A673 (cell line): Measurements from ENCODE around the gene TCIRG1. TPM values are rescaled to one million over a fixed set of nuclear protein-coding genes. Genes with fewer than 3 reads are reported as not detected.

Experiments
- BruUV-seq: library from RNA; stranded (reverse); fragments of 400-500 nt; replicated peaks from 2 replicates; lab custom pipeline; 2021; lab: Mats Ljungman, UMichigan
- CTCF ChIA-PET: fragments of 300-600 bp; sonication (Branson Sonifier 250); formaldehyde crosslinking; loops from one replicate; lab custom pipeline; 2022; ENCODE audit warnings: antibody characterized with exemption; lab: Charles Lee
- POLR2A ChIA-PET: fragments of 300-600 bp; sonication (Branson Sonifier 250); formaldehyde crosslinking; loops from one replicate; lab custom pipeline; 2022; ENCODE audit warnings: antibody characterized with exemption; ENCODE audit not compliant: low non-redundant PET; lab: Charles Lee
- DNase-seq: peaks from one replicate; pipeline ENCODE4 v3.0.0-alpha.2; 2015; ENCODE audit warnings: low spot score
- H3K27ac ChIP-seq: fragments of 200-600 bp; sonication (generic); 2 replicates; pipeline ENCODE4 v1.5.1; 2016; ENCODE audit warnings: mixed run types, low read depth, mild to moderate bottlenecking, mixed read lengths, antibody characterized with exemption, low read length; ENCODE audit not compliant: poor library complexity, severe bottlenecking
- H3K27me3 ChIP-seq: fragments of 200-600 bp; sonication (generic); replicated peaks from 2 replicates; pipeline ENCODE4 v1.6.1; 2017; ENCODE audit warnings: mixed run types, low read depth, mild to moderate bottlenecking, mixed read lengths, antibody characterized with exemption, low read length; ENCODE audit not compliant: insufficient read depth, poor library complexity
- H3K36me3 ChIP-seq: fragments of 200-600 bp; sonication (generic); 2 replicates; pipeline ENCODE4 v1.6.1; 2016; ENCODE audit warnings: mixed run types, mild to moderate bottlenecking, mixed read lengths, antibody characterized with exemption, low read length; ENCODE audit not compliant: insufficient read depth, poor library complexity, severe bottlenecking
- H3K4me1 ChIP-seq: fragments of 200-600 bp; sonication (generic); 2 replicates; pipeline ENCODE4 v1.6.1; 2017; ENCODE audit warnings: mixed run types, mild to moderate bottlenecking, mixed read lengths, antibody characterized with exemption, low read length; ENCODE audit not compliant: insufficient read depth, poor library complexity, severe bottlenecking
- H3K4me3 ChIP-seq: fragments of 200-600 bp; sonication (generic); 2 replicates; pipeline ENCODE4 v1.5.1; 2016; ENCODE audit warnings: low read depth, mixed run types, mild to moderate bottlenecking, mixed read lengths, low read length; ENCODE audit not compliant: poor library complexity, severe bottlenecking
- H3K9me3 ChIP-seq: fragments of 200-600 bp; sonication (generic); 2 replicates; pipeline ENCODE4 v1.6.1; 2016; ENCODE audit warnings: mixed run types, low read depth, mild to moderate bottlenecking, mixed read lengths, antibody characterized with exemption, low read length; ENCODE audit not compliant: poor library complexity, severe bottlenecking
- EZH2 ChIP-seq: fragments of 200-600 bp; sonication (generic); IDR thresholded peaks from 2 replicates; pipeline ENCODE4 v1.6.1; 2017; ENCODE audit warnings: borderline replicate concordance, low read depth, mild to moderate bottlenecking, mixed read lengths, antibody characterized with exemption, low read length; ENCODE audit not compliant: poor library complexity, severe bottlenecking
- intact Hi-C: fragments of 100-400 bp; cut with micrococcal nuclease; formaldehyde crosslinking; loops from one replicate; pipeline ENCODE4 v1.10.0; 2022; ENCODE audit not compliant: unreplicated experiment
- total RNA-seq: library from RNA; stranded (reverse); gene quantifications from 2 replicates; pipeline ENCODE4 v1.2.3, GENCODE V29; 2021
- TF ChIP-seq, protein P1 (sequence below): fragments of 300-800, 200-600 bp; sonication (generic); conservative IDR thresholded peaks from 2 replicates; pipeline ENCODE4 v1.5.1; 2017; ENCODE audit warnings: low read depth, mild to moderate bottlenecking, antibody characterized with exemption, low read length, moderate library complexity, mixed read lengths

The TCIRG1 gene
- total RNA-seq, 1 experiment from 2014 or later, result 15.0 TPM

DNA sequence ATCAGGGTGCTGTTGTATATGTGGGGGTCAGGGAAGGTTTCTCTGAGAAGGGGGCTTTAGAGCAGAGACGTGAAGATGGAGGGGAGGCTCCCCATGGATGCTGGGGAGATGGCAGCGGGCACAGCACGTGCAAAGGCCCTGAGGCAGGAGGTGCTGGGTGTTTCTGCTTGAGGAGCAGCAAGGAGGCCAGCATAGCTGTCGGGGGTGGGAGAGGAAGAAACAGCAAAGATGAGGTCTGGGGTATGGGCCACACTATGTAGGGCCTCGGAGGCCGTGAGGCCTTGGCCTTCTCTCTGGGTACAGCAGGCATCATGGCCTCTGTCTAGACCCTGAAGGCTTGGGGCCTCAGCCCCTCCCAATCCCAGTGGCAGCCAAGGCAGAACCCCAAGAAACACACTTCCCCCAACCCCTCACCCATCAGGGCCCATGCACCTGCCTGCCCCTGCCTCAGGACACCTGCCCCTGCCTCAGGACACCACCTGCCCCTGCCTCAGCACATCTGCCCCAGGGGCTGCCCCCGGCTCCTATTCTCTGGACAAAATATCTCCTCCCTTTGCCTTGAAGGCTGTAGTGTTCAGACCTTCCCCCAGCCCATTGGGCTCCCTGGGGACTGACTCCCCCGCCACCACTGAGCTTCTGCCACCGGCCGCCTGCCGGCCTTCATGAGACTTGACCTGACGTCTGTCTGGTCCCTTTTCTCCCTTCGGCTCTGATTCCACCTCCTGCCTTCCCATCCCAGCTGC, 22.5 kb upstream of the TCIRG1 start:
- CTCF ChIA-PET, result no interaction called here
- intact Hi-C loops, result no loop called here
- BruUV-seq, result no TSS peak
- Histone ChIP-seq H3K4me1 (no peaks in the 10 kb centered on the region), H3K4me3 (no peak overlapping the region), H3K27me3 (no peaks in the 10 kb centered on the region), H3K9me3 (no peaks in the 10 kb centered on the region), H3K36me3 (no peaks in the 10 kb centered on the region), H3K27ac (no peak overlapping the region)
- POLR2A ChIA-PET, result no interaction called here
- no peak for TF ChIP-seq EZH2
- TF ChIP-seq, protein P1, sequence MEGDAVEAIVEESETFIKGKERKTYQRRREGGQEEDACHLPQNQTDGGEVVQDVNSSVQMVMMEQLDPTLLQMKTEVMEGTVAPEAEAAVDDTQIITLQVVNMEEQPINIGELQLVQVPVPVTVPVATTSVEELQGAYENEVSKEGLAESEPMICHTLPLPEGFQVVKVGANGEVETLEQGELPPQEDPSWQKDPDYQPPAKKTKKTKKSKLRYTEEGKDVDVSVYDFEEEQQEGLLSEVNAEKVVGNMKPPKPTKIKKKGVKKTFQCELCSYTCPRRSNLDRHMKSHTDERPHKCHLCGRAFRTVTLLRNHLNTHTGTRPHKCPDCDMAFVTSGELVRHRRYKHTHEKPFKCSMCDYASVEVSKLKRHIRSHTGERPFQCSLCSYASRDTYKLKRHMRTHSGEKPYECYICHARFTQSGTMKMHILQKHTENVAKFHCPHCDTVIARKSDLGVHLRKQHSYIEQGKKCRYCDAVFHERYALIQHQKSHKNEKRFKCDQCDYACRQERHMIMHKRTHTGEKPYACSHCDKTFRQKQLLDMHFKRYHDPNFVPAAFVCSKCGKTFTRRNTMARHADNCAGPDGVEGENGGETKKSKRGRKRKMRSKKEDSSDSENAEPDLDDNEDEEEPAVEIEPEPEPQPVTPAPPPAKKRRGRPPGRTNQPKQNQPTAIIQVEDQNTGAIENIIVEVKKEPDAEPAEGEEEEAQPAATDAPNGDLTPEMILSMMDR, result no peak
- DNase-seq, result no peak

DNA sequence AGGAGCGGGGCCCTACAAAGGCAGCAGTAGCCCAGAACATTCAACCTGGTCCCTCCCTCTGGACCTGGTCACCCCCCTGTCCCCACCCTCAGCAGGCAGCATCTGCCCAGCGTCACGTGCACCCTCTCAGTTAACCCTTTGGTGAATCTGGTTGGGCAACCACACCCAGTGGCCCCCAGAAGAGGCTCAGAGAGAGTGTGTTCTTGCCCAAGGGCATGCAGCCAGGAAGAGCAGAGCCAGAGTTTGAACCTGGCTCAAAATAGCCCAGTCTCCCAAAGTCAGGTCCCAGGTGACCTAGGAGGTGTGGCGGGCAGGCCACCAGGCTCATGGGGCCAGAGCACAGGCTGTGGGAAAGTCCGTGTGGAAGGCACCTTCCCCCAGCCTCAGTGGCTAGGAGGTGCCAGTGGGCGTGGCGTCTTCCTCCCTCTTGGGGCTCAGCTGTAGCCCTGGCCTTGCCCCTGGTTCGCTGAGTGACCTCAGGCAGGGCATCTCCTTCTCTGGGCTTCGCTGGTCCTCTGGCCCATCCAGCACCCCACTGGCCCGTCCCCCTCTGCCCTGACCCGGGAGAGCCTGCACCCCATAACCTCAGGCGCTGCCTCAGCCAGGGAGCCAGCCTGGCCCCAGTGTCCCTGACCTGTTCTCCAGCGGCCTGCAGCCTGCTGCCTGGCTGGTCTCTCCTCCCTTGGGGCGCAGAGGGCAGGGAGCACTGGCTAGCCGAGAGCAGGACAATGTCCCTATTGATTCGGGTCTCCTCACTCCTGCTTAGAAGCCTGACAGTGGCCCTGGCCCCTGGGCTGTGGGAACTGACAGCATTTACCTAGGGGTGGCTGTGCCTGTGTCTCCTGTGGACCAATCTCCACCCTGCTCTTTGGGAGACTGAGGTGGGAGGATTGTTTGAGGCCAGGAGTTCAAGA, 21.7 kb upstream of the TCIRG1 start:
- Histone ChIP-seq H3K4me3 (no peak overlapping the region), H3K9me3 (no peaks in the 10 kb centered on the region), H3K4me1 (no peaks in the 10 kb centered on the region), H3K27me3 (no peaks in the 10 kb centered on the region), H3K27ac (no peak overlapping the region), H3K36me3 (no peaks in the 10 kb centered on the region)
- intact Hi-C loops, result no loop called here
- CTCF ChIA-PET, result no interaction called here
- BruUV-seq, result no TSS peak
- DNase-seq, result no peak
- POLR2A ChIA-PET, result no interaction called here
- no peak for TF ChIP-seq EZH2
- TF ChIP-seq, protein P1, result no peak

DNA sequence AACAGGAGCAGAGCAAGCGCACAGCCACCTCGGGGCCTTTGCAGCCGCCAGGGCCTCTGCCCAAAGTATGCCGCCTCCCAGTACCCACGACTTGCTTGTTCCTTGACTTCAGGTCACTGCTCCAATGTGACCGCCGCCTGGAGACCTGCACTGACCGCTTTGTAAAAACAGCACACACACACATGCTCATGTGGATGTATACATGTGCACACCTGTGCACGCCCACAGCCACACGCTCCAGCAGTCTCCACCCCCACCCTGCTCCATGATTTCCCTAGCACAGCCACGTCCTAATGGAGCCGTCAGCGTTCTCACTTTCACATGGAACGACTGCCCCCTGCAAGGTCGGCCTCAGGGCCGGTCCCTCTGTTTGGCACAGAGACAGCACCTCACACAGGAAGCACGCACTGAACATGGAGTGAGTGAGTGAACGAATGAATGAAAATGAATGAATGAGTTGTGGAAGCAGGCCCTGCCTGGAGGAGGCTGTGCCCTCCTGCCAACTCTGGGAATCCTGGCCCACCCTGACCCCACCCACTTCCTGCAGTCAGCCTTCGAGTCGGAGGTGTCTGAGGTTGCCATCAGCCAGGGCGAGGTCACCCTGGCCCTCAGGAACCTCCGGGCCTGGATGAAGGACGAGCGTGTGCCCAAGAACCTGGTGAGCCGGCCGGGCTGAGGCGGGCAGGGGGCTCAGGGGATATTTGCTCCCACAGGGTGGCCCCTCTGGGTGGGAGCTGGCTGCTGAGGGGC, 20.7 kb upstream of the TCIRG1 start:
- TF ChIP-seq, protein P1, result no peak
- no peak for TF ChIP-seq EZH2
- BruUV-seq, result no TSS peak
- no peak for DNase-seq
- no peaks in the 10 kb centered on the region for H3K4me1 ChIP-seq
- no peaks in the 10 kb centered on the region for H3K27me3 ChIP-seq
- no peak overlapping the region for H3K4me3 ChIP-seq
- no peak overlapping the region for H3K27ac ChIP-seq
- H3K9me3 ChIP-seq, result no peaks in the 10 kb centered on the region
- intact Hi-C loops, result no loop called here
- CTCF ChIA-PET, result no interaction called here
- H3K36me3 ChIP-seq, result no peaks in the 10 kb centered on the region
- POLR2A ChIA-PET, result no interaction called here
